HG03064 (cell line): ENCODE data around the gene GPR62.
A peak's percentile ranks its signal among the peaks of the same experiment; 100 is the strongest.

Experiments used
- ATAC-seq: cut with Tn5 transposase; IDR thresholded peaks from one replicate; pipeline ENCODE4 v1.9.1; 2021; ENCODE audit warnings: low read depth; ENCODE audit not compliant: unreplicated experiment

Gene GPR62

GRCh38 chr3:51937611-51938450 is 17.4 kb upstream of the GPR62 start:
- ATAC-seq = no peak

DNA sequence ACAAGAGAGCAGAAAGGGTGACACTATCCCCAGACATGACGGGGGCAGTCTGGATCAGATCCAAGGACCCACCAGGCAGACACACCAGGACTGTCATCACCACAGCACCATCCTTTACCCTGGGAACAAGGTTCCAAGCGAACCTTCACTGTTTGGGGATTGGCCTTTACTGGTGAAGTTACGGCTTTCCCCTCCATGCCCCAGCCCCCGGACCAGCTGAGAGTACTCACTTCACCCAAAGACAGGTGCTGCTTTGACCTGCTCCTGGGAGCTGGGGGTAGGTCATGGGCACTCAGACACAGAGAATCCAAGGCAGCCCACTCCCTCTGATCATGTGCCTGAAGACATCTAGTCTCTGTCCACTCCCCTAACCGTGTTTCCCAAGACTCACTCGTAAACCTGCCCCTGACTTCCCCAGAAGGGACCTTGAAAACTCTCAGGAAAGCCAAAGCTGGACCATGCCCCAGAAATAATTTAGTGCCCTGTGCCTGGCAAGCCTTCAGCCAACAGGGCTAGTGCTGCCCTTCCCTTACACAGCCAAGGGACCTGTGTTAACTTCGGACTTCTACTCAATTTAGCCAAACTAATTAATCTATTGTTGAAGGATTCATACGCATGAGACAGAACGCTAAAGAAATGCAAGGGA is 16.3 kb upstream of the GPR62 start:
- no peak for ATAC-seq

GRCh38 chr3:51940648-51941462 is 14.3 kb upstream of the GPR62 start:
- ATAC-seq = no peak

DNA sequence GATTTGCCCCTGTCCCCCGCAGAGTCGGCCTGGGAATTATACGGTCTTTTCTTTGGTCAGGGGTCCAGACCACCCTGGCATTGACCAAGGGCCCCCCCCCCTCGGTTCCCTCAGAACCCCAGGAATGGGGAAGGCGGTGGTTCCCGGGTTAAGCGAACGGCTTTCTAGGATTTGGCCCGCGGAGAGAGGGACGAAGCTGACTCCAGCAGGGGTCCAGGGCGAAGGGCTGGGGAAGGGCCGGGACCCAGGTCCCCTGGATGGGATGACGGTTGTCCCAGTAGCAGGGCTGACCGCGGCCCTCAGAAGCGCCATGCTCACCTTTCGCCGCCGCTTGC is 13.8 kb upstream of the GPR62 start:
- ATAC-seq = no peak

DNA sequence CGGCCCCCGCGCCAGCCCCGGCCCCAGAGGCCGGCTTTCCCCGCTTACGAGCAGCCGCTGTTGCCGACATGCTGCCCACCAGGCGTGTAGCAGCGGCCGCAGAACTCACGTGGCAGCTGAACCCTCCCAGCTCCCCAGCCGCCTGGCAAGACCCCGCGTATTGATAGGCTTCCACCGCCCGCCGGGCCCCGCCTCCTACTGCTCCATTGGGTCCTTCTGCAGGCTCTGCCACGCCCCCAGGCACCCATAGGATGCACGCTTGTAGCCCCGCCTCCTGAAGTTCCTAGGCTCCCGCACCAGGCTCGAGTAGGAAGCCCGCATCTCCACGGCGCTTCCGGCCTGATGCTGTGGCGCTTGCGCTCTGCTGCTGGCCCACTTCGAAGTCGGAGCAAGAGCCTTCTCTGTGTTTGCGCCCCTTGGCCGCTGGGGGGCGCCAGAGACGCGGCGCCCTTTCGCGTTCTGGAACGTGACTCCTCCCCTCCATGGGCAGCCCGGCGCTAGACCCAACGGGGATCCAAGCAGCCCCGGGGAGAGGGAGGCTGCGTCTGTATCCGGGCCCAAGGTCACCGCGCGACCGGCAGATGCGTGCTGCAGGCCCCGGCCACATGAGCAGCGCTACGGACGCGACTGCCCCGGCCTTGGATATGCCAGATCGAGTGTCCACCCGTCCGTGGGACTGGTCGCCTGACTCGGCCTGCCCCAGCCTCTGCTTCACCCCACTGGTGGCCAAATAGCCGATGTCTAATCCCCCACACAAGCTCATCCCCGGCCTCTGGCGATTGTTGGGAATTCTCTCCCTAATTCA is 13.2 kb upstream of the GPR62 start, which contains the start of the genes PARP3 and RRP9:
TSS of gene PARP3 (plus strand) at position 566 of the 805 bp plus-strand sequence. CDS start 993 bp downstream, outside the sequence.
TSS of gene RRP9 (minus strand) at position 107 of the 805 bp plus-strand sequence. CDS start at position 70, 37 bp downstream.
- ATAC-seq = peak; percentile 91

GRCh38 chr3:51942603-51943450 is 12.4 kb upstream of the GPR62 start:
- no peak for ATAC-seq

- no peak for ATAC-seq
These were observed 11.5 kb upstream of the GPR62 start for GRCh38 chr3:51943451-51944391.

DNA sequence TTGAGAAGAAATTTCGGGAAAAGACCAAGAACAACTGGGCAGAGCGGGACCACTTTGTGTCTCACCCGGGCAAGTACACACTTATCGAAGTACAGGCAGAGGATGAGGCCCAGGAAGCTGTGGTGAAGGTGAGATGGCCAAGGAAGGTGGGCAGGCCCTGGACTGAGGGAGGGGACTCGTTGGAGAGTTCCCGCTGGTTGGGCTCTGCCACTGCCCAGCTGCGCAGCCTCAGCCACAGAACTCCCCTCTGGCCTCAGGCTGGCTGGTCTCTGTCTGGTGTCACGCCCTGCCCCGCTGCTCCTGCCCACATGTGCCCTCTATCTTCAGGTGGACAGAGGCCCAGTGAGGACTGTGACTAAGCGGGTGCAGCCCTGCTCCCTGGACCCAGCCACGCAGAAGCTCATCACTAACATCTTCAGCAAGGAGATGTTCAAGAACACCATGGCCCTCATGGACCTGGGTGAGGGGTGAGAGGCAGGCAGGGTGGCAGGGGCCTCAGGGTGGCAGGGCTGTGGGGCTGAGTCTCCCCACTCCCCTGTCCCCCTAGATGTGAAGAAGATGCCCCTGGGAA is 10.6 kb upstream of the GPR62 start:
- ATAC-seq = no peak

DNA sequence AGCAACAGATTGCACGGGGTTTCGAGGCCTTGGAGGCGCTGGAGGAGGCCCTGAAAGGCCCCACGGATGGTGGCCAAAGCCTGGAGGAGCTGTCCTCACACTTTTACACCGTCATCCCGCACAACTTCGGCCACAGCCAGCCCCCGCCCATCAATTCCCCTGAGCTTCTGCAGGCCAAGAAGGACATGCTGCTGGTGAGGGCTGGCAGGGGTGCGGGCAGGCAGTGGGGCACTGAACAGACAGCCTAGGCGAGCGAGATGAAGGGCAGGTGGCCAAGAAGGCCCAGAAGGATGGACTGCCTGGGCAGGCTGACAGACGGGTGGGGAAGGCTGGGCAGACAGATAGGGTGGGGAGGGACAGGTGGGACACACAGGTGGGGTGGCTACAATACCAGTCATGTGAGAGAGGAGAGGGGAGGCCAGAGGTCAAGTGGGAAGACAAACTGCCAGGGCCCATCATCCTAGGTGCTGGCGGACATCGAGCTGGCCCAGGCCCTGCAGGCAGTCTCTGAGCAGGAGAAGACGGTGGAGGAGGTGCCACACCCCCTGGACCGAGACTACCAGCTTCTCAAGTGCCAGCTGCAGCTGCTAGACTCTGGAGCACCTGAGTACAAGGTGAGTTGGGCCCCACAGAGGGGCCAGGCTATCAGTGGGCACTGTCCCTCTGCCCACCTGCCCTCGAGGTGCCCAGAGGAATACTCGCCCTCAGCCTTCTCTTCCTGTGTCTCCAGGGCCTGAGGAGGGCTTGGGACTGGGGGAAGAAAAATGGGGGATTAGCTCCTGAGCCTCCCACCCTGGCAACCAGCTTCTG is 9.9 kb upstream of the GPR62 start:
- ATAC-seq = no peak

DNA sequence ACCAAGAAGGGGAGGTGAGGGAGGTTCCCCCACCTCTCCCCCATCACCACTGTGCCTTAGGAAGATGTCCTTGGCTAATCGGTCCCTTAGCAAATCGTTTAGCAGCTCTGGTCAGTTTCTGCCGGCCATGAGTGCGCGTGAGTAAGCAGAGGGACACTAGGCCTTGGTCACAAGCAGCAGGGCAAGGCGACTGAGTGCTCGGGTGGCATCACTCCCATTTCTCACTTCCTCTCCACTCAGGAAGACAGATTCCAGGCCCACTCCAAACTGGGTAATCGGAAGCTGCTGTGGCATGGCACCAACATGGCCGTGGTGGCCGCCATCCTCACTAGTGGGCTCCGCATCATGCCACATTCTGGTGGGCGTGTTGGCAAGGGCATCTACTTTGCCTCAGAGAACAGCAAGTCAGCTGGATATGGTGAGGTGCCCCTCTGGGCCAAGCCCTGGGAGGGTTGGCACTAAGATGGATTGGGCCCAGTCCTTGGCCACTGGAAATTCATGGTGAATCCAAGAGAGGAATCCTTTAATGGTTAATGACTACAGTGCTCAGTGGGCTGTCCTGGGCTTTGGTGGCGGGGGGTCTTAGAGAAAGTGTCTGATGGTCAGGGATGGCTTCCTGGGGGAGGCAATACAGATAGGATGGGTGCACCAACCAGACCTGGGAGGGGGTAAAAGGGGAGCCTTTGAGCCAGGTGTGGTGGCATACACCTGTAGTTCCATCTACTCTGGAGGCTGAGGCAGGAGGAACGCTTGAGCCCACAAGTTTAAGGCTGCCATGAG is 9.1 kb upstream of the GPR62 start:
- ATAC-seq = no peak

GRCh38 chr3:51946796-51947195 is 8.4 kb upstream of the GPR62 start:
- ATAC-seq = no peak

- no peak for ATAC-seq
These were observed 7.8 kb upstream of the GPR62 start for GRCh38 chr3:51947215-51947900.

DNA sequence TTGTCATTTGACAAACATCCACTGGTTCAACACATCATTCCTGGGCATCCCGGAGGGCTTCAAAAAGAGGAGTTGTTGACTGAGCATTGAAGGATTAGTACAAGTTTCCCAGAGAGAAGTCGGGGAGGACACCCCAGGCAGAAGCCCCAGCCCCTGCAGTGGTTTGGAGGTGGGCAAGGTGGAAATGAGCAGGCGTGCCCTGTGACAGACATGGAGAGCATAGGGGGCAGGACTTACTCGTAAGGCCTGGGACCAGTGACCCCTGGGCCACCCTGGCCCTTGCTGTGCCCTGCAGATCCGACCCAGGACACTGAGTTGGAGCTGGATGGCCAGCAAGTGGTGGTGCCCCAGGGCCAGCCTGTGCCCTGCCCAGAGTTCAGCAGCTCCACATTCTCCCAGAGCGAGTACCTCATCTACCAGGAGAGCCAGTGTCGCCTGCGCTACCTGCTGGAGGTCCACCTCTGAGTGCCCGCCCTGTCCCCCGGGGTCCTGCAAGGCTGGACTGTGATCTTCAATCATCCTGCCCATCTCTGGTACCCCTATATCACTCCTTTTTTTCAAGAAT is 7.1 kb upstream of the GPR62 start:
- no peak for ATAC-seq

GRCh38 chr3:51949121-51949520 is 6.1 kb upstream of the GPR62 start:
- no peak for ATAC-seq

DNA sequence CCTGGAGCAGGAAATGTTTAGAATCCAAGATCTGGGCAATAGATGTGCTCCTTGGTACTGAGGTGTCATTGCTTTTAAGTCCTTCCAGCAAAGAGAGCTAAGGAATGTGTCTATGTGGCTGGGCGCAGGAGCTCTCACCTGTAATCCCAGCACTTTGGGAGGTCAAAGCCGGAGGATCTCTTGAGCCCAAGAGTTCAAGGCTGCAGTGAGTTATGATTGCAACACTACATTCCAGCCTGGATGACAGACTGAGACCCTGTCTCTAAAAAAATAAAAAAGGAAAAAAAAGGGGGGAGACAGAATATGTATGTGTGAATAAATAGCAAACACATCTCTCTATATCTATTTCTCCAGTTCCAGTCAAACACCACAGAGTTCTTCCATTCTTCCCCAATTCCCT is 4.3 kb upstream of the GPR62 start:
- ATAC-seq = no peak

DNA sequence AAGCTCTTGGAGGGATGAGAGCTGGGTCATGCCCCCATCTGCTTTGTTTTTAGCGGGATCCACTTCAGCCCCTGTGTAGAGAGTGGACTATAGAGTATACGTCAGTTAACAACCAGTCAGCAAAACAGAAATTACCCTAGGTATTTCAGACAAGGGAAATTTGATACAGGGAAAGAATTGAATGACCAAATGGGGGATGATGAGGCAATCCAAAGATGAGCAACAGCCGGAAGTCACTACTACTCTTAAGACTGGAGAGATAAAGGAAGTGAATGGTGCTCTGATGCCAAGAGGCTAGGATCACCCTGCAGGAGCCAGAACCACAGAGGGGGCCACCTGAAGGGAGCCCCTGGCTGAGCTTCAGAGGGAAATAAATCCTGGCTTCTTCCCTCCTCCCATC is 1.7 kb upstream of the GPR62 start:
- no peak for ATAC-seq
